IMR-90 (cell line): Measurements from ENCODE around the gene MRPS16. TPM values are rescaled to one million over a fixed set of nuclear protein-coding genes. Genes with fewer than 3 reads are reported as not detected.

ENCODE experiments used
- ATAC-seq: fragments of 200-7000 bp; cut with Tn5 transposase; 2 replicates; pipeline ENCODE4 v1.9.1; 2020; ENCODE audit warnings: low read depth, mild to moderate bottlenecking, moderate library complexity
- BruUV-seq: library from RNA; stranded (reverse); fragments of 400-500 nt; replicated peaks from 2 replicates; lab custom pipeline; 2021; lab: Mats Ljungman, UMichigan
- CTCF ChIA-PET: fragments of 300-600 bp; formaldehyde crosslinking; extraction: SDS; loops from one replicate; lab custom pipeline; 2021; ENCODE audit warnings: antibody characterized with exemption; lab: Yijun Ruan, JAX
- POLR2A ChIA-PET: fragments of 300-600 bp; sonication (Branson Sonifier 250); formaldehyde crosslinking; loops from one replicate; lab custom pipeline; 2022; ENCODE audit warnings: antibody characterized with exemption; ENCODE audit not compliant: unreplicated experiment; lab: Charles Lee
- DNase-seq: peaks from one replicate; pipeline ENCODE4 v3.0.0; 2013
- H2AFZ ChIP-seq: replicated peaks from 2 replicates; pipeline ENCODE3; 2013; ENCODE audit warnings: low read length, mild to moderate bottlenecking; ENCODE audit not compliant: poor library complexity
- H2AK5ac ChIP-seq: 2 replicates; pipeline ENCODE4 v1.6.1; 2013; ENCODE audit warnings: low read depth, low read length, inconsistent platforms
- H2AK9ac ChIP-seq: replicated peaks from 2 replicates; pipeline ENCODE3; 2013; ENCODE audit warnings: mild to moderate bottlenecking, low read depth, low read length, moderate library complexity; ENCODE audit not compliant: poor library complexity
- H2BK120ac ChIP-seq: 2 replicates; pipeline ENCODE4 v1.6.1; 2013; ENCODE audit warnings: low read depth, low read length, inconsistent platforms
- H2BK15ac ChIP-seq: 3 replicates; pipeline ENCODE4 v1.6.1; 2013; ENCODE audit warnings: low read depth, low read length, inconsistent platforms
- H2BK20ac ChIP-seq: 2 replicates; pipeline ENCODE4 v1.6.1; 2013; ENCODE audit warnings: low read depth, mild to moderate bottlenecking, inconsistent platforms, low read length, moderate library complexity
- H2BK5ac ChIP-seq: 2 replicates; pipeline ENCODE4 v1.6.1; 2013; ENCODE audit warnings: mild to moderate bottlenecking, low read depth, low read length, inconsistent platforms; ENCODE audit not compliant: poor library complexity, severe bottlenecking
- H3K14ac ChIP-seq: replicated peaks from 2 replicates; pipeline ENCODE4 v1.6.1; 2013; ENCODE audit warnings: low read depth, low read length, inconsistent platforms
- H3K18ac ChIP-seq: 2 replicates; pipeline ENCODE4 v1.6.1; 2013; ENCODE audit warnings: low read depth, low read length, control low read depth
- H3K23ac ChIP-seq: 2 replicates; pipeline ENCODE4 v1.6.1; 2013; ENCODE audit warnings: low read depth, low read length, inconsistent platforms
- H3K27ac ChIP-seq: 2 replicates; pipeline ENCODE4 v1.5.1; 2013; ENCODE audit warnings: mild to moderate bottlenecking, control low read depth, low read length; ENCODE audit not compliant: insufficient read depth
- H3K27me3 ChIP-seq: 2 replicates; pipeline ENCODE4 v1.6.1; 2013; ENCODE audit warnings: low read length; ENCODE audit not compliant: control insufficient read depth, insufficient read depth
- H3K36me3 ChIP-seq: 2 replicates; pipeline ENCODE4 v1.6.1; 2013; ENCODE audit warnings: low read length, mixed read lengths; ENCODE audit not compliant: control insufficient read depth, insufficient read depth
- H3K4ac ChIP-seq: 2 replicates; pipeline ENCODE4 v1.6.1; 2013; ENCODE audit warnings: low read depth, low read length, inconsistent platforms
- H3K4me1 ChIP-seq: 2 replicates; pipeline ENCODE4 v1.6.1; 2013; ENCODE audit warnings: low read length, mixed read lengths; ENCODE audit not compliant: control insufficient read depth, insufficient read depth
- H3K4me2 ChIP-seq: 2 replicates; pipeline ENCODE4 v1.6.1; 2013; ENCODE audit warnings: low read depth, mild to moderate bottlenecking, control low read depth, low read length, moderate library complexity
- H3K4me3 ChIP-seq: 2 replicates; pipeline ENCODE4 v1.5.1; 2013; ENCODE audit warnings: low read depth, mild to moderate bottlenecking, control low read depth, low read length, moderate library complexity; ENCODE audit not compliant: insufficient read depth
- H3K56ac ChIP-seq: 2 replicates; pipeline ENCODE4 v1.6.1; 2013; ENCODE audit warnings: low read length, inconsistent platforms; ENCODE audit not compliant: insufficient read depth; ENCODE audit errors: extremely low read depth
- H3K79me1 ChIP-seq, 2 experiments: 2 replicates each; pipeline ENCODE4 v1.6.1; 2013; ENCODE audit warnings: low read length in 2 of 2, inconsistent platforms in 1 of 2, low read depth in 1 of 2
- H3K9ac ChIP-seq: 2 replicates; pipeline ENCODE4 v1.6.1; 2013; ENCODE audit warnings: low read depth, low read length, control low read depth
- H3K9me1 ChIP-seq: 2 replicates; pipeline ENCODE4 v1.6.1; 2013; ENCODE audit warnings: low read length, inconsistent platforms; ENCODE audit not compliant: insufficient read depth
- H3K9me3 ChIP-seq: 2 replicates; pipeline ENCODE4 v1.6.1; 2013; ENCODE audit warnings: low read length; ENCODE audit not compliant: control insufficient read depth, insufficient read depth
- H4K20me1 ChIP-seq: 2 replicates; pipeline ENCODE4 v1.6.1; 2013; ENCODE audit warnings: low read length, inconsistent platforms; ENCODE audit not compliant: insufficient read depth
- H4K5ac ChIP-seq: 2 replicates; pipeline ENCODE4 v1.6.1; 2013; ENCODE audit warnings: mild to moderate bottlenecking, low read depth, low read length, control low read depth
- H4K8ac ChIP-seq, 2 experiments: 2 replicates each; pipeline ENCODE4 v1.6.1; 2013; ENCODE audit warnings: low read depth in 2 of 2, low read length in 2 of 2, control low read depth in 1 of 2, inconsistent platforms in 1 of 2
- H4K91ac ChIP-seq: 2 replicates; pipeline ENCODE4 v1.6.1; 2013; ENCODE audit warnings: low read depth, low read length, inconsistent platforms; ENCODE audit not compliant: insufficient read depth
- CHD1 ChIP-seq: IDR thresholded peaks from 2 replicates; pipeline ENCODE4 v1.6.1; 2012; ENCODE audit warnings: low read depth, low read length, improper control_type of control experiment
- NFE2L2 ChIP-seq: fragments of 150-350 bp; IDR thresholded peaks from 2 replicates; pipeline ENCODE4 v1.6.1; 2016; ENCODE audit warnings: low read depth, mild to moderate bottlenecking, low read length
- POLR2A ChIP-seq: IDR thresholded peaks from 2 replicates; pipeline ENCODE4 v1.6.1; 2012; ENCODE audit warnings: mild to moderate bottlenecking, low read depth, low read length
- WGBS, 2 experiments: methylation state at CpG; one replicate each; pipeline versions ENCODE4 v1.1.5 to v1.1.7; 2013; ENCODE audit warnings: missing lambda C conversion rate in 2 of 2; ENCODE audit not compliant: insufficient read length in 1 of 2; ENCODE audit errors: extremely low coverage in 2 of 2; 5-methylcytosine and 5-hydroxymethylcytosine counted together
- dilution Hi-C: fragments of 300-500 bp; cut with HindIII; formaldehyde crosslinking; loops from one replicate; pipeline ENCODE4 v1.14.3; 2018; ENCODE audit warnings: low sequenced_read_pairs; ENCODE audit not compliant: unreplicated experiment
- in situ Hi-C: fragments of 300-500 bp; cut with MboI; formaldehyde crosslinking; loops from 3 replicates; pipeline ENCODE4 v1.14.3; 2019; ENCODE audit warnings: low sequenced_read_pairs, inconsistent platforms, mixed read lengths
- intact Hi-C: fragments of 100-400 bp; cut with micrococcal nuclease; formaldehyde crosslinking; loops from 2 replicates; pipeline ENCODE4 v1.10.0; 2022
- polyA plus RNA-seq, 3 experiments: library from polyadenylated mRNA; depleted of rRNA; stranded (reverse); fragments of >200 nt; gene quantifications; 2 replicates each; pipeline ENCODE4 v1.2.3, GENCODE V29; 2012; ENCODE audit warnings: low replicate concordance in 1 of 3
- total RNA-seq: library from RNA; depleted of rRNA; stranded (reverse); fragments of >200 nt; gene quantifications from 2 replicates; pipeline ENCODE4 v1.2.3, GENCODE V29; 2012
- TF ChIP-seq, protein P1 (sequence below): fragments of 150-350 bp; IDR thresholded peaks from 2 replicates; pipeline ENCODE4 v1.6.1; 2017; ENCODE audit warnings: mild to moderate bottlenecking, antibody characterized with exemption, low read length, low read depth

The MRPS16 gene
- total and polyA plus RNA-seq, 2 of the 4 experiments (the other 2 are of a cell fraction), result 45.3 to 62.4 TPM

DNA sequence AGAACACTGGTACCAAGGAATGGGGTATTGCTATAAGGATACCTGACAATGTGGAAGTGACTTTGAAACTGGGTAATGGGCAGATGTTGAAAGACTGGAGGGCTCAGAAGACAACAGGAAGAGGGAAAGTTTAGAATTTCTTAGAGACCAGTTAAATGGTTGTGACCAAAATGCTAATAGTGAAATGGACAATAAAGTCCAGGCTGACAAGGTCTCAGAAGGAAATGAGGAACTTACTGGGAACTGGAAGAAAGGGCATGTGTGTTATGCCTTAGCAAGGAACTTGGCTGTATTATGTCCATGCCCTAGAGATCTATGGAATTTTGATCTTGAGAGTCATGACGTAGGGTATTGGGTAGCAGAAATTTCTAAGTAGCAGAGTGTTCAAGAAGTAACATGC, 46.6 kb downstream of the MRPS16 start:
- ATAC-seq (no peak), DNase-seq (no peak)
- Histone ChIP-seq H4K5ac (no peak overlapping the region), H2BK15ac (no peak overlapping the region), H3K18ac (no peak overlapping the region), H2AFZ (no peak overlapping the region), H3K4me3 (no peak overlapping the region), H2BK120ac (no peak overlapping the region), H2BK20ac (no peak overlapping the region), H3K36me3 (peaks cover 8% of the 10 kb centered on the region; the same call in 1 of the 2 replicates), H3K4ac (no peak overlapping the region), H3K79me1 (no peaks in the 10 kb centered on the region; a peak in 1 of 4 replicates), H3K27me3 (no peaks in the 10 kb centered on the region), H3K14ac (no peak overlapping the region), H3K4me1 (no peaks in the 10 kb centered on the region), H3K9me3 (no peaks in the 10 kb centered on the region; the same call in 1 of the 2 replicates), H4K91ac (no peak overlapping the region), H3K4me2 (no peak overlapping the region), H4K8ac (no peak overlapping the region), H3K27ac (no peak overlapping the region), H3K9me1 (no peaks in the 10 kb centered on the region), H3K9ac (no peak overlapping the region), H3K56ac (no peak overlapping the region), H4K20me1 (no peaks in the 10 kb centered on the region), H2BK5ac (no peak overlapping the region), H3K23ac (no peak overlapping the region), H2AK5ac (no peak overlapping the region), H2AK9ac (no peak overlapping the region)
- intact Hi-C loops, result no loop called here
- TF ChIP-seq CHD1 (no peak), POLR2A (no peak), NFE2L2 (no peak)
- TF ChIP-seq, protein P1, sequence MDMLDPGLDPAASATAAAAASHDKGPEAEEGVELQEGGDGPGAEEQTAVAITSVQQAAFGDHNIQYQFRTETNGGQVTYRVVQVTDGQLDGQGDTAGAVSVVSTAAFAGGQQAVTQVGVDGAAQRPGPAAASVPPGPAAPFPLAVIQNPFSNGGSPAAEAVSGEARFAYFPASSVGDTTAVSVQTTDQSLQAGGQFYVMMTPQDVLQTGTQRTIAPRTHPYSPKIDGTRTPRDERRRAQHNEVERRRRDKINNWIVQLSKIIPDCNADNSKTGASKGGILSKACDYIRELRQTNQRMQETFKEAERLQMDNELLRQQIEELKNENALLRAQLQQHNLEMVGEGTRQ, result no peak
- POLR2A ChIA-PET, result no interaction called here
- dilution Hi-C loops, result no loop called here
- no TSS peak for BruUV-seq
- no CpG with 5 or more reads among the region's 1 CpG for WGBS, 2 experiments
- in situ Hi-C loops, result no loop called here
- CTCF ChIA-PET, result no interaction called here
